ENCODE data around the gene EIF4E3. TPM values are rescaled to one million over a fixed set of nuclear protein-coding genes. Genes with fewer than 3 reads are reported as not detected.

Gene EIF4E3
- total RNA-seq, 2 experiments from 2014 or later: 48.2 to 50.4 TPM

GRCh38 chr3:71695000-71695482, 30.2 kb downstream of the EIF4E3 start:
- no peaks in the 10 kb centered on the region for H3K27me3 Mint-ChIP-seq
- Histone ChIP-seq H3K27ac (ENCODE audit: low read depth in 1 of 2, low read length in 2 of 2) (no peak overlapping the region), H3K9me3 (ENCODE audit: control insufficient read depth in 1 of 2, insufficient read depth in 1 of 2, low read length in 2 of 2) (no peaks in the 10 kb centered on the region), H3K4me3 (ENCODE audit: low read length) (no peak overlapping the region), H3K4me1 (ENCODE audit: insufficient read depth, low read length) (no peaks in the 10 kb centered on the region), H3K27me3 (ENCODE audit: control insufficient read depth in 1 of 2, insufficient read depth in 2 of 2, low read length in 2 of 2) (no peaks in the 10 kb centered on the region), H3K36me3 (ENCODE audit: insufficient read depth, low read length) (peaks cover 68% of the 10 kb centered on the region)
- no peak for TF ChIP-seq CTCF (IDR thresholded peaks at IDR 0.05)
- POLR2A ChIA-PET: no interaction called here
- ATAC-seq (ENCODE audit: poor library complexity) (no peak), DNase-seq (no peak)
- no peaks in the 10 kb centered on the region for H3K9me3 Mint-ChIP-seq
- CTCF ChIA-PET: no interaction called here
- intact Hi-C loops (cut with DNase I, micrococcal nuclease): no loop called here
- H3K4me3 Mint-ChIP-seq: no peak overlapping the region
- H3K36me3 Mint-ChIP-seq (ENCODE audit: low read depth): peaks cover 93% of the 10 kb centered on the region
- peaks cover 17% of the 10 kb centered on the region for H3K4me1 Mint-ChIP-seq (ENCODE audit: low read depth)
- H3K27ac Mint-ChIP-seq: no peak overlapping the region

GRCh38 chr3:71694358-71694999, 30.7 kb downstream of the EIF4E3 start:
- CTCF ChIA-PET: no interaction called here
- Mint-ChIP-seq H3K36me3 (ENCODE audit: low read depth) (peaks cover 93% of the 10 kb centered on the region), H3K27me3 (no peaks in the 10 kb centered on the region), H3K27ac (no peak overlapping the region), H3K9me3 (no peaks in the 10 kb centered on the region), H3K4me3 (no peak overlapping the region), H3K4me1 (ENCODE audit: low read depth) (peaks cover 17% of the 10 kb centered on the region)
- no peaks in the 10 kb centered on the region for H3K4me1 ChIP-seq (ENCODE audit: insufficient read depth, low read length)
- H3K36me3 ChIP-seq (ENCODE audit: insufficient read depth, low read length): peaks cover 70% of the 10 kb centered on the region
- no peak overlapping the region for H3K4me3 ChIP-seq (ENCODE audit: low read length)
- no peaks in the 10 kb centered on the region for H3K27me3 ChIP-seq (ENCODE audit: control insufficient read depth in 1 of 2, insufficient read depth in 2 of 2, low read length in 2 of 2)
- DNase-seq: no peak
- no peak for TF ChIP-seq CTCF (IDR thresholded peaks at IDR 0.05)
- no peaks in the 10 kb centered on the region for H3K9me3 ChIP-seq (ENCODE audit: control insufficient read depth in 1 of 2, insufficient read depth in 1 of 2, low read length in 2 of 2)
- POLR2A ChIA-PET: no interaction called here
- no peak for ATAC-seq (ENCODE audit: poor library complexity)
- intact Hi-C loops (cut with DNase I, micrococcal nuclease): no loop called here
- no peak overlapping the region for H3K27ac ChIP-seq (ENCODE audit: low read depth in 1 of 2, low read length in 2 of 2)

GRCh38 chr3:71693641-71694040, 31.6 kb downstream of the EIF4E3 start:
- intact Hi-C loops (cut with DNase I, micrococcal nuclease): no loop called here
- Histone ChIP-seq H3K4me1 (ENCODE audit: insufficient read depth, low read length) (no peaks in the 10 kb centered on the region), H3K9me3 (ENCODE audit: control insufficient read depth in 1 of 2, insufficient read depth in 1 of 2, low read length in 2 of 2) (no peaks in the 10 kb centered on the region), H3K27ac (ENCODE audit: low read depth in 1 of 2, low read length in 2 of 2) (no peak overlapping the region), H3K36me3 (ENCODE audit: insufficient read depth, low read length) (peaks cover 71% of the 10 kb centered on the region), H3K27me3 (ENCODE audit: control insufficient read depth in 1 of 2, insufficient read depth in 2 of 2, low read length in 2 of 2) (no peaks in the 10 kb centered on the region), H3K4me3 (ENCODE audit: low read length) (no peak overlapping the region)
- Mint-ChIP-seq H3K4me3 (no peak overlapping the region), H3K9me3 (no peaks in the 10 kb centered on the region), H3K4me1 (ENCODE audit: low read depth) (peaks cover 16% of the 10 kb centered on the region), H3K27ac (no peak overlapping the region), H3K27me3 (no peaks in the 10 kb centered on the region), H3K36me3 (ENCODE audit: low read depth) (peaks cover 96% of the 10 kb centered on the region)
- DNase-seq (no peak), ATAC-seq (ENCODE audit: poor library complexity) (no peak)
- no peak for TF ChIP-seq CTCF (IDR thresholded peaks at IDR 0.05)
- POLR2A ChIA-PET: no interaction called here
- CTCF ChIA-PET: no interaction called here

Data from CD4-positive, alpha-beta T cell (primary cell).